SH-SY5Y (cell line): Measurements from ENCODE around the gene CARHSP1.

Source experiments
- GATA2 ChIP-seq: IDR thresholded peaks from 2 replicates; pipeline ENCODE4 v1.6.1; 2011; ENCODE audit warnings: mild to moderate bottlenecking, low read depth, low read length
- GATA3 ChIP-seq: IDR thresholded peaks from 2 replicates; pipeline ENCODE4 v1.6.1; 2011; ENCODE audit warnings: low read depth, mild to moderate bottlenecking, low read length, moderate library complexity

DNA sequence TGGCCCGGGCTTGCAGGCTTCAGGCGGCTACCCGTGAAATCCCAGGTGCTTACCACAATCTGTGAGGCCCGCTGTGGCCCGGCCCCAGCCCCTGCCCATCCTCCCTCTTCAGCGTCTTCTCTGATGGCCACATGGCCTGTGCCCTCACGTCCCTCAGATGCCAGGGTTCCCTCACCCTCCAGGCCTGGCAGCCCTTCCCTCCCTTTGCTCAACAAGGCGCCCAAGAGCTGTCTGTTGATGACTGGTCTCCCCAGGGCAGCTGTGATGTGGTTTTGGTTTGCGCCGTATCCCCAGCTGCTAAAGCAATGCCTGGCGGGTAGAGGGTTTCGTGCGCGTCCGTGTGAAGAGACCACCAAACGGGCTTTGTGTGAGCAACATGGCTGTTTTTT, 36.1 kb downstream of the CARHSP1 start:
- TF ChIP-seq GATA3: no peak
- TF ChIP-seq GATA2: no peak
